CD4-positive, alpha-beta T cell treated with Interleukin-15 for 1 hour (primary cell): ENCODE data around the gene ADAM12.
"Not testable (repeated sequence)": the region's sequence is repeated elsewhere in the genome, so short reads cannot be mapped to it uniquely, and the experiment has no call there.

Experiments
- DNase-seq: peaks from one replicate; pipeline ENCODE4 v3.0.0-alpha.2; 2020

Gene ADAM12

DNA sequence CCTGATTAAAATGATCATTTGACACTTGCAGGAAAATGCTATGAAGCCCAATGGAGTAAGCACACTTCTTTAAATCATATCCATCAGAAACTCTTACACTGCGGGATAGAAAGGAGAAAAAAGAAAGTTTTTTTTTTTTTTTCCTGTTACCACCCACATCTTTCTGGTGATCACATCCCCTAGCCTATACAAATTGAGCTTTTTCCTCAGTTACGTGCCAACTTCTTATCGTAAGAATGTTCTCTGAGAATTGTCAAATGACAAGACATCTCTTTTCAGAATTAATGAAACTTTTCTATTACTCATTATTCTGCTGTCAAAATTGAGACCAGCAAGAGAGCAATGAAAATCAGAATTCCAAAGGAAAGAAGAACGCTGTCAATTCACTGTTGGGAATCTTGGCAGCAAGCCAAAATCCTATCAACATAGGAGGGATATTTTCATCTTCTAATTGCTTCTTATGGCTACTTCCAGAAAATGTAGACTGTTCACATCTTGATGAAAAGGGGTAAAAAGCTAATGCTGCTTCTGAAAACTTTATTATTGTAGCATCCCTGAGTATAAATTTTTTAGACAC is 179.5 kb downstream of the ADAM12 start:
- DNase-seq, result no peak

DNA sequence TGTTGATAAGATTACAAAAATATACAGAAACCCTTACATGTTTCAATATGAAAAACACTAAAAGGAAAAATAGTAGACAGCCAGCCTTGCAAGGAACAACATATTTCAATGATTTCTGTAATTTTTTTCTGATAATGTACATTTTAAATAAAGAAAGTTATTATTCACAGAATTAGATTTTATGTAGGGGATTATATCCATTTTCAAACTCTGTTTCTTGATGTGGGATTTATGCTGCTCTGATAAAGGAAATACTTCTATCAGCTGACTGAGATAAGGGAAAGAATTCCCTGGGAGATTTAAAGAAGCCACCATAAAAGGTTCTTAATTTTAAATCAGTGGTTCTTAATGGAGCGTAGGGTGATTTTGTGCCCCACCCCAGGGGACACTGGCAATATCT is 180.4 kb downstream of the ADAM12 start:
- no peak for DNase-seq

DNA sequence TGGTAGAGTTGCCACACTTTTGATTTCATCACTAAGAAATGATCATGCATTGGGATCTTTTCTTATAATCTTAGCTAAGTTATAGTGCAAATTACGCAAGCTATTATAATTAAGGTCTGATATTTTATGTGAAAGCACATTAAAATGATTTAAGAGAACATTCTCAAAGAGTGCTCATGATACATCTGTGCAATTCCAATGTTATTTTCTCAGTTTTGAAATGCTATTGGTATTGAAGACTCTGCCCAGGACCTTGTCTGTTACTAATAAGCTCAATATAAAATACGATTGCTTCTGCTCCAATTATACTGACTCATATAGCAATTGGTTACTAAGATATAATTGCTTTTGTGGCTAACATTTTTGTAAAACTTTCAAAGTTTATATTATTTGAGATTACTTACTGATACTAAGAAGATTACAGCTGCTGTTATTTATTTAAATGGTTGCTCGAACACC is 180.9 kb downstream of the ADAM12 start:
- no peak for DNase-seq

DNA sequence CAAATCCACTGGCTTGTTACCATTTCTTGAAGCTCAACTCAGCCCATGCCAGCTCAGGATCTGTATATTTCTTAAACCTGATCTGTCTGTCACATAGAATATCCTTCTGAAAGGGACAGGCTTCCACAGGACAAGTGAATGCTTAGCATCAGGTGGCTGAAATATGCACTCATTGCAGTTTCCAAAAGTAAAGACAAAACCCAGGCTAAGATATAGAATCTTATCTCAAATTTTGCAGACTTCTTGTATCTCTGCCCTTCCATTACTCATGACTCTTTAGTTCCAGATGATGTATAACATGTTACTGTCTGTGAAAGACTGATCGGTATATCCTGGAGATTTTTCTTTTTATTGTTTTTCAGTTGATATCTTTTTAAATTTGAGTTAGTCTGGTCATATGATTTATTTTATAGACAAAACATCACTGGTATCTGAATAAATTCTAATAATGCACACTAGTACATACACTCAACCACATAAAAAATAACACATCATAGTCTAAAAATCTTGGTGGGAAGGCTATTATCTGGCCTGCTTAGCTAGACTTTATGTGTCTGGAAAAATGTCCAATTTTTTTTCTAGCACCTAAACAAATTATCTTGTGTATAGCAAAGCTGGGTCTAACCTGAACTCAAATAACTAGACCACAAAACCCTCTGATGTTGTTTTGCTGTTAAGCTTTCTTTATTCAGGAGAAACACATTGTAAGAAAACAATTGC is 182.6 kb downstream of the ADAM12 start:
- no peak for DNase-seq

DNA sequence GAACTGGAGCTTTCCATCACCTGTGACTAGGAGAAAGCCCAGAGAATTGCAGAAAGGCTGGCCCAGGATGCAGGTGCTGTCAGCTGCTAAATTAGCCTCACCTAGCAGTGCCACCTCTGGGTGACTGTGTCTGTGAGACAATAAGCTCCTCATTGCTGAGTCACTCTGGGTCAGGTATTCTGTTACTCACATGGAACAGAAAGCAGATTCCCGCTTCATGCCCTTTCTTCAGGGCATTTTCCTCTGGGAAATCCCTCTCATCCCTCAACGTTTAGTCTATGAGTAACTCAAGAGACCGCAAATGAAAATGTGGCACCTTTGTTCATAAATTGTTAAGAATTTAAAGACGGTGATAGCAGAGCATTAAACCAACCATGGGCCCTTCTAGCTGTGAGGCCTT is 184.0 kb downstream of the ADAM12 start:
- DNase-seq, result no peak

DNA sequence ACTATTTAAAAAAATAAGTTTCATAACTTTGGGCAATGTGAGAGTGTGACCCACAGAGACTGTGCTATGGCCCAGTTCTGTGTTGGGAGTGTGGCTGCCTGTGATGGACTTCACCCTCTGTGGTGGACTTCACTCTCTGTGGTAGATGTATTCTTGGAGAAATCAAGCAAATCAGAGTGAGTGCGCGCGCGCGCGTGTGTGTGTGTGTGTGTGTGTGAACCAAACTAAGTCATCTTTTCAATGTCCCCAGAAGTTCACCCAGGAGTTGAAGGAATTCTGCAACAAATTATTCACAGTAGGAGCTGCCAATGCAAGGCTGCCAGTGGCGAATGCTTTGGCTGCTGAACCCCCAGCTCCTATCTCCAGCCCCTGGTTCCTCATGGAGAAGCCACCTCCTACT is 184.5 kb downstream of the ADAM12 start:
- no peak for DNase-seq

DNA sequence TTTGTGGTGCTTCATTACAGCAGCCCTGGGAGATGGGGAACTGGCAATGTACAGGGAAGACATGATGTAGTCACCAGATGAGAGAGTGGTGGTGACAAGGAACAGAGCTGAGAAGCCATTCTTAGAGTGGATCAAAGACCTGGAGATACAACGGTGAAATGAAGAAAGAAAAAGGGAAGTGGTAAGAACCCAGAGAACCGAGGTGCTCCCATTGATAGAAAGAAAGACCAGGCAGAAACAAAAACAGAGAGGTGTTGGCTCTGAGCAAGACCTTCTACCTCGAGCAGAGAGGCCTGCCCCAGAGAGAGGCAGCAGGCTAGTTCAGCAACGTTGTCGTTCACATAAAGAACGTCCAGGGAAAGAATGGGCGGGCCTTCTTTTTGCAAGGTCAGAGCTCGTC is 186.7 kb downstream of the ADAM12 start:
- DNase-seq, result no peak

DNA sequence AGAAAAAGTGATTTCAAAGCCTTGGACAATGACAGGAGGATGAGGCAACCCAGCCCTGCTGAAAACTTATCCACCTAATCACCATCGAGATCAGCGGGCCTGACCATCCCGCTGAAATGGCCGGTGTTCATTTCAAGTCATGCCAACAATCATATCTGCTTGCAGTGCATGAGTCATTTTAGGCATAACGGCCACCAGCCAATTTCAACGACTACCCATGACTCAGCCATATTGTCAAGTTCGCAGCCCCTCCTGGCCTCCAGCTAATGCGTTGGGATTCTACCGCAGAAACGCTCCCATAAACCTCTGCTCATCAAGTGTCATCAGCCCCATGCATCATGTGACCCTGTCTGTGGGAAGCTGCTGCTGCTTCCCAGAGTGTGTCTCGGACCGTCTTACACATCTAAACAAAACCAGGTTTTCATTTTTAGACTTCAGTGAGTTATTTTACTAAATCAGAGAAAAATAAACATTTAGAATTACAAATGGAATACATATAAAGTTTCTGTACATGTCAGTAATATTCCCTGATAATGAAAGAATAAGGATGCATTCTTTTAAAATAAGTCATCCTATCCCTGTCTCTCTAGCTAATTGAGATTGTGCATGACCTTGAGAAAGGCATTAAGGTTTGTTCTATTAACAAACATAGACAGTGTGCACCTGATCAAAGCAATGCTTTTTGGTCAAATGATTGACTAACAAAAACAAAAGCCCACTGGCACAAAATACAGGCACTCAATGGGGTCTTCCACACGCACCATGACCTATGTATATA is 188.9 kb downstream of the ADAM12 start:
- DNase-seq, result no peak

DNA sequence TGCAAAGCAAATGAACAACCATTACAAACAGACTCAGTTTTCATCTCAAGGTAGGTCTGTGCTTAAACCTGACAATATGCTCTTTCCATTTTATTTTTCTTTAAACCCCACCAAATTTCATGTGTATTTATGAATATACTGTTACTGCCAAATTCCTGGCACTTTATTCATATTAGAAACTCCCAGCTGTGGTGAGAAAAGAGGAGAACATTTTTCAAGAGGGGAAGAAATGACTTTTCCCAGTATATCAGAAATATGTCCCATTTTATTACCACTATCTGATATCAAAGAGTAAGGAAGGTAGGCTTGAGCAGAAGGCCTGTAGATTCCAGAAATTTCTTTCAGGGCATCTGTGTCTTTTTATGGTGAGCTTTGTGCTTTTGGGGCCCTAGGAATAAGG is 189.6 kb downstream of the ADAM12 start:
- DNase-seq, result no peak

DNA sequence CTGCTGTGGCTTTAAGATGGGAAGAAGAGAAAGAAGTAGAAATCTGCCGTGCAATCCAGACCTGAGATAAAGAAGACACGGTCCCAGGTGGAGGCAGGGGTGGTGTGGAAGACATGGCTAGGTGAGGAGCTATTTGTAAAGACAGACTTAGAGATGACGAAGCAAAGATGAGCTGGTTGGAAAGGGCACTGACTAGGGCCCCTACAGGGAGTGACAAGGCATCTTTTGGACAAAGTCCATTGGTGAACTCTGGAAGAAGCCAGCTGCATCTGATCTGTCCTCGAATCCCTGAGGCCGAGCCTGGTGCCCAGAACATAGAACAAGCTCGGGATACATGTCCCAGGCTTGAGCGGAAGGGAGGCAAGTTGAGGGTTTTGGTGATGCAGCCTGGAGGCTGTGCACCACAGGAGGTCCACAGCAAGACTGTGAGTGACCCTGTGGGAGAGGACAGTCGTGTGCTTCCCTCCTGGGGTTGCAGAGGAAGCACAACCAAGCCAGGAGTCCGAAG is 191.2 kb downstream of the ADAM12 start:
- no peak for DNase-seq

DNA sequence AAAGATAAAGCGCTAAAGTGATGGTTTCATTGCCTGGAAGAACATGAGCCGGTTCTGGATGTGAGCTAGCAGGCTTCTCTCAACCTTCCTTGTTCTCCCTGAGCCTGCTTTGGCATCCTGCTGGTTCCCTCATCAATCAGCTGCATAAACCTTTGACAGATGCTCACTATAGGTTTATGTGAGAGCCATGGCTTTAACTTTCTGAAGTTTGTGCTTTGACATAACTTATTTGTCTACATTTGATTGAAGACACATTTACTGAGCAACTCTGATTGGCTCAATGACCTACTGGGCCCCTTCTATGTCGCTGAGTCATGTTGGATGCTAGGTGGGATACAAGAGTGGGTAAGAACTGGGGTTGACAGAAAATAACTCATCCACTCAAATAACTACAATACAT is 192.0 kb downstream of the ADAM12 start:
- DNase-seq, result no peak

DNA sequence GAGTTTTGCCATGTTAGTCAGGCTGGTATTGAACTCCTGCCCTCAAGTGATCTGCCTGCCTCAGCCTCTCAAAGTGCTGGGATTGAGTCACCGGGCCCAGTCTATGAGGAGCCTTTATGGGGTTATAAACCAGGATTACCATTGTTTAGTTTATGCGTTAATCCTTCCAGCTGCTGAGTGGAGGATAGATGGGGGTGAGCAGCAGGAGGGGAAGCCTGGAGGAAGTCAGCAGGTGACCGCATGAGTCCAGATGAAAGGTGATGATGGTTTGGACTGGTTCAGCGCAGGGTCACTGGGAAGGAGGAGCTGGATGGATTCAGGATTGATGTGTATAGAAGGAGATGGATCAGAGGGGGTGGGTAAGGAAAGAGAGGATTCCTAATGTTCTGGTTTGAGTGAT is 197.1 kb downstream of the ADAM12 start:
- DNase-seq, result no peak

DNA sequence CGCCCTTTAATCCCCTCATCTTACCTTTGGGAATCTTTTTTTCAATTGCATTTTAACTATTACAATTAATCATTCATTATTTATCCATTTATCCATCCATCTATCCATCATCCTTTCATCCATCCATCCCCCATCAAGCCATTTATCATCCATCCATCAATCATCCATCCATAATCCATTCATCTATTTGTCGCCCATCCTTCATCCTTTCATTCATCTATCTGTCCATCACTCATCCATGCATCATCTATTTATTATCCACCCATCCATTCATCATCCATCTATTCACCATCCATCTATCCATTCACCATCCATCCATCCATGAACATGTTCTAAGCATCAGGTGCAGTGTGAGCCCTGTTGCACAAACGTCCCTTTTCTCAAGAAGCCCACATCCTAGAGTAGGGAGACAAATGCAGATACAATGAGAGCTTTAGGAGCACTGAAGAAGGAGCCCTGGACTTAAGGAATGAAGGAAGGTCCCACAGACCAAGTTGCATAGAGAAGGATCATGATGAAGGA is 199.5 kb downstream of the ADAM12 start:
- no peak for DNase-seq

DNA sequence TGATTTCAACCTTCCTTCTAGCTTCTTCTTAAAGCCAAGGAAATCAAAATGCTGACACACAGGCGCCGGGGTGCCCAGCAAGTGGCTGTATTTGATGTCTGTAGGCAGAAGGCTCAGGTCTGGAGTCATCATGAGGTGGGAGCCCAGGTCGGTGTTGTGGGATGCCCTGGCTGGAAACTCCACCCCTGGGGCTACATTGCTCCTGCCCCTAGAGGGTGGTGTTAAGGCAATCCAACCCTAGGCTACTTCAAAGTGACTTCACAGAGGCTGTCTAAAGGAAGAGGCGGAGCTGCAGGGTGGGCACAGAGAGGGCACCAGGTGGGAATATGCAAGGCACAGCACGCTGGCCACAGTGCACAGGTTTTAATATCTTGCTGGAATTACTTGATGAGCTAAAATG is 200.9 kb downstream of the ADAM12 start:
- no peak for DNase-seq

DNA sequence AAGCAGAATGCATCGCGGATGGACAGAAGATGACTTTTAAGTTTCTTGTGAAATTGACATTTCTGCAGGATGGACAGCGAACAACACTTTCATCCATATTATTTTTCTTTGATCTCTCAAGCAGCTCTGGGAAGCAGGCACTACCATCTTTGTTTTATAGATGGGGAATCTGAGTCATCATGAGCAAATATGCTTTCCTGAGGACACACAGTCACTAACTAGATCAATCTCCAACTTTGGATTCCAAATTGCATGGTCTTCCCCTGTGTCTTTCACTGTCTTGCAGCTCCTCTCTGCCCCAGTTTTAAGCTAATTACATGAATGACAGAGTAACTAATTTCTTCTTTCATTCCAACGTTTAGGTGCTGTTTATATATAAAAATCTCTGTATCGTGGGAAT is 201.5 kb downstream of the ADAM12 start:
- DNase-seq, result no peak

DNA sequence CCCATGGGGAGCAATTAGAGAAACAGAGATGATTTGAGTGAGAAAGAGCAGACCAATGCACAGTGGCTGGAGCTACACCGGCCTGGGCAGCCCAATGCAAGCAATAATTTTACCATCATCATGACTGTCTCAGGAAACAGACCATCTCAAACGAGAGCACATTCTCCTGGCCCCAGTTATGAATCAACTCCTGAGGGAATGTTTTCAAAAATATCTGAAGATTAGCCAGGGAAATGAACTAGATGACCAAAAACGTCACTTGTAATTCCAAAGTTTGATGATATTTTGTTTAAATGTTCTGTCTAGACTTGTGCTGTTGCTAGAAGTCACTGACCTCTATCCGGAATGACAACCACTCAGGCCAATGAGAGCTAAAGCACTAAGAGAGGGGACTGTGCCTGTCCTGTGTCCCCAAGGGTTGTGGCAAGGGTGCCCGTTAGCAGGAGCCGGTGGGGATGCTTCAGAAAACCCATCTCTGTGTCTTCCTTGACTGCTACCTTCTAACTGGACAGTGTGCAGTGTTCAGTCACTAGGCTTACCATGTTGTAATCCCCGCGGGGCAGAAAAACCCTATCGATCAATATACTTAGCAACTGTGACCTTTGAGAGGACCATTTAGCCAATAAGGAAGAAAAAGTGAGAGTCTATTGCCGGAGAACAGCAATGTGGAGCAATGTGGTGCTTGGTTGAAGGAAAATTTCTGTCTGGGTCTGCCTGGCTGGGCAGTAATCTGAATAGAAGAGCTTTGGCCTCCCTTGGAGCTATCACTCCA is 202.4 kb downstream of the ADAM12 start:
- DNase-seq, result no peak

DNA sequence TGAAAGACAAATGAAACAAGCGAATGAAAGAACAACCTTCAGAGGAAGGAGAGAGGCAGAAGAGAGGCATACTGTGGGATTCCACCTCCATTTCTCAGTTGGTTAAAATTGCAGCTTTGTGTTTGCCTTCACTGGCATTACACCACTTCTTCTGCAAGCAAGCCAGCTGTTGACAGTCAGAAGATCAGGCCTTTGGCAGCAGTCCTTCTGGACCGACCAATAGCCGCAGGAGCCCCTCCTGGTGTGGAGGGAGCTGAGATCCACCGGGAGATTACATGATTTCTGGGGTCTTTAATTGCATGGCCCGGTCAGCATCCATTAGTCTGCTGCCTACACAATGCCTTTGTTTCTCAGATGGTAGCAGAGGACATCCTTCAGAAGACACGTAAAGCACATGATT is 206.7 kb downstream of the ADAM12 start:
- DNase-seq, result no peak

DNA sequence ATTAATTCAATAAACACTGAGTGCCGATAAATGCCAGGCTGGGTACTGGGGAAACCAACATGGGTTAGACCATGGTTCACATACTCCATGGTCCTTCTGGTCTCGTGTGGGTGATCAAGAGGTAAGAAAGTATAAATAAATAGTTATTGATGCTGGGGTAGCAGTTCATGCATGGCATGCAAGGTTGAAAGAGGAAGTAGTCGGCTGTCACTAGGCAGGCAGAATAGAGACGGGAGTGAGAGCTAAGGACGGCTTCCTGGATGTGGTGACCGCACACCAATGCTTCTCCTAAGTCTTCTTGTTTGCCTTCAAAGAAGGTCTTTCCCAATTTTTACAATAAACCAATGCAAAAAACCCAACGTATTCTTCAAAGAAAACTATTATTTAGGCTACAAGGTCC is 208.6 kb downstream of the ADAM12 start:
- no peak for DNase-seq

DNA sequence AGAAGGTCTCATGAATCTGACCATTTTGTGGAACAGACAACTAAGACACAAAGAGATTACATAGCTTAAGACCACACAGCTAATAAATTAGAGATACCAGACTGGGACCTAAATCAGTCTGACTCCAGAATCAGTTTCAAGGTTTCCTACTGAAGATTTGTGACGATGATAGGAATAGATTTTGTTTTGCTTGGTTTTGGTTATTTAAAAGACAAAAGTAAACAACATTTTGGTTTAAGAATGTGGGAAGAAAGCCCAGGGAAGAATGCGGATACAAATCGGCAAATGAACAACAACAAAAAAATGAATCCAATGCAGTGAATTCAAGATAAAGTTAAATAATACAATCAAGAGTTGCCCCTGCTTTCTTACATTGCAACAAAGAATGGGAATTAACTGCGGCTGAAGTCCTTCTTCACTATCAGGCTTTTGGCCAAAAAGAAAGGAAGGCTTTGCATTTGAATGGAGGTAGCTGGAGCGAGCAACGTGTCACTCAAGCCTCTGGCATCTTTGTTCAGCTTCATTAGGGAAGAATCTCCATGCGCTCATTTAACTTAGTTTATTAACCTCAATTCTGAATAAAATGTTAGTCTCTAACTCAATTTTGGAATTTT is 210.8 kb downstream of the ADAM12 start:
- DNase-seq, result no peak

DNA sequence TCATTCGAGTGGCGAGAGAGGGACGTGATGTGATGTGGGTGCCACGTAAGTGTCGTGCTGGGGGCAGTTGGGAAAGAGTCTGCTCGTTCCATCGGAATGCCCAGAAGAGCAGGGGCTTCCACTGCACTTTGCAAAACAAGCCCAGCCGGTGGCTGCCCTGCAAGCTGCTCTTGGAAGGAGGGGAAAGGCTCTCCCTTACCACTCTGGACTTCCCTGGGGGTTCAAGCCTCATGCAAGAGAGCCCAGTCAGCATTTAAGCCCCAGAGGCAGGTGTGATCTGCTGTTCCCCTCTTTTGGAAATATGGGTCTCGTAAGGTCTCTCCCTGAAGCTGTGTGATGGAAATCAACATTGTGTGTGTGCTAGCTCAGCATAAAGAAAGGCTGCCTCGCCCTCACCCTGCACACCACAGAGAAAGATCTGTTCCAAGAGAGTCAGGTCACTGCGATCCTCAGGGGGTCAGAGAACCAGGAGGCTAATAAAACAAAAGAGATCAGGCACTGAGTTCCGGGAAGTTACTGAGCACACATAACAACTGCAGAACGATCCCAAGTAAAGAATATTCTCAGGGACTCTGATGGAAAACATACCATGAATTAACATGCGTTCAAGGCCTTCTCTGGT is 212.5 kb downstream of the ADAM12 start:
- DNase-seq, result no peak

DNA sequence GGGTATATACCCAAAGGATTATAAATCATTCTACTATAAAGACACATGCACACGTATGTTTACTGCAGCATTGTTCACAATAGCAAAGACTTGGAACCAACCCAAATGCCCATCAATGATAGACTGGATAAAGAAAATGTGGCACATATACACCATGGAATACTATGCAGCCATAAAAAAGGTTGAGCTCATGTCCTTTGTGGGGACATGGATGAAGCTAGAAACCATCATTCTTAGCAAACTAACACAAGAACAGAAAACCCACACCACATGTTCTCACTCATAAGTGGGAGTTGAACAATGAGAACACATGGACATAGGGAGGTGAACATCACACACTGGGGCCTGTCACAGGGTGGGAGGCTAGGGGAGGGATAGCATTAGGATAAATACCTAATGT is 215.5 kb downstream of the ADAM12 start:
- not testable (repeated sequence) for DNase-seq

DNA sequence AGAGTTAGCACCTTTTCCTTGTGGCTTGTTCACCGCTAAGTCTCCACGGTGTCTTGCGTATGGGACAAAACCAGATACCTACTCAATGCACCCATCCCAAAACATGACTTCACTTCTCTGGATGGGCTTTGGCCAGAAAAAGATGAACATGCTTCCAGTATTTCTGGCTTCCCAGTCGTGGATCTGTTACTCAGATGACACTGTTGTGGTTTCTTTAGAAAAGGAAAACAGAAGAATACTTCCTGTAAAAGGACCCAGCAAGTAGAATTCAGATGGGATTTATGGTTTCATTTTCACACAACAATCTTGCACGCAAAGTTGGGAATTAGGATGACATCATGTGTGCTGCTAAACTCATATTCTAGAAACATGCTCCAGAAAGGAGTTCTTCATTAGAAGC is 216.7 kb downstream of the ADAM12 start:
- no peak for DNase-seq
